ENCODE measurements around the gene KRTCAP2. TPM values are rescaled to one million over a fixed set of nuclear protein-coding genes. Genes with fewer than 3 reads are reported as not detected.
"Not testable (repeated sequence)": the region's sequence is repeated elsewhere in the genome, so short reads cannot be mapped to it uniquely, and the experiment has no call there.

The KRTCAP2 gene
- total RNA-seq, 4 donors from 2014 or later = 48.6 to 109 (median 97.6) TPM

DNA sequence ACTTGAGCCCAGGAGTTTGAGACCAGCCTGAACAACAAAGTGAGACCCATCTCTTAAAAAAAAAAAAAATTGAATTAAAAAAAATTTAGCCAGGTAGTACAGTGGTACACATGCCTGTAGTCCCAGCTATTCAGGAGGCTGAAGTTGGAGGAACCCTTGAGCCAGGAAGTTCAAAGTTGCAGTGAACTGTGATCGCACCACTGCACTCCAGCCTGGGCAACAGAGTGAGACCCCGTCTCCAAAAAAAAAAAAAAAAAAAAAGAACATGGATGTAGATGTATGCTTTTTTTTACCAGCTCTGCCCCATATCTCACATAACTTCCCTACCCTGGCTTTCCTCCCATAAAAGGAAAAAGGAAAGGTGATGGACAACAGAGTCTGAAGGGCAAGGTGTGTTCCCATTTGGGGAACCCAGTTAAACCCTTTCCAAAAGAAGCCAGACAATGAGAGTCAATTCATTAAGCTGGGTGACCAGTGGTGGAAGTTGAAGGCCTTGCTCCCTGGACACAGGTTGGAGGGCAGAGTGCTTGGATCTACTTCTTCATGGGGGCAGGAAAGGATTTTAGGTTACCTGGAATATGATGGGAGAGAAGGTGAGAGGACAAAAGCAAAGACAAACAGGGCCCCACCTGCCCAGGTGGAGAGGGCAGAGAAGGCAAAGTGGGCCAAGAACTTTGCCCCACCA lies 2.9 kb downstream of the KRTCAP2 start:
- no peak for DNase-seq (ENCODE audit: low spot score in 2 of 2)
- TF ChIP-seq POLR2A (IDR thresholded peaks at IDR 0.05) = no peak
- TF ChIP-seq, protein P1, sequence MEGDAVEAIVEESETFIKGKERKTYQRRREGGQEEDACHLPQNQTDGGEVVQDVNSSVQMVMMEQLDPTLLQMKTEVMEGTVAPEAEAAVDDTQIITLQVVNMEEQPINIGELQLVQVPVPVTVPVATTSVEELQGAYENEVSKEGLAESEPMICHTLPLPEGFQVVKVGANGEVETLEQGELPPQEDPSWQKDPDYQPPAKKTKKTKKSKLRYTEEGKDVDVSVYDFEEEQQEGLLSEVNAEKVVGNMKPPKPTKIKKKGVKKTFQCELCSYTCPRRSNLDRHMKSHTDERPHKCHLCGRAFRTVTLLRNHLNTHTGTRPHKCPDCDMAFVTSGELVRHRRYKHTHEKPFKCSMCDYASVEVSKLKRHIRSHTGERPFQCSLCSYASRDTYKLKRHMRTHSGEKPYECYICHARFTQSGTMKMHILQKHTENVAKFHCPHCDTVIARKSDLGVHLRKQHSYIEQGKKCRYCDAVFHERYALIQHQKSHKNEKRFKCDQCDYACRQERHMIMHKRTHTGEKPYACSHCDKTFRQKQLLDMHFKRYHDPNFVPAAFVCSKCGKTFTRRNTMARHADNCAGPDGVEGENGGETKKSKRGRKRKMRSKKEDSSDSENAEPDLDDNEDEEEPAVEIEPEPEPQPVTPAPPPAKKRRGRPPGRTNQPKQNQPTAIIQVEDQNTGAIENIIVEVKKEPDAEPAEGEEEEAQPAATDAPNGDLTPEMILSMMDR (IDR thresholded peaks at IDR 0.05) = no peak
- intact Hi-C loops (cut with DNase I; ENCODE audit: low total_unique reads) = no loop called here
- H3K4me3 ChIP-seq (ENCODE audit: low read depth, poor library complexity, severe bottlenecking) = no peak overlapping the region
- WGBS, 2 donors = 83 to 89% methylated on average over 2 of the region's 2 CpGs

DNA sequence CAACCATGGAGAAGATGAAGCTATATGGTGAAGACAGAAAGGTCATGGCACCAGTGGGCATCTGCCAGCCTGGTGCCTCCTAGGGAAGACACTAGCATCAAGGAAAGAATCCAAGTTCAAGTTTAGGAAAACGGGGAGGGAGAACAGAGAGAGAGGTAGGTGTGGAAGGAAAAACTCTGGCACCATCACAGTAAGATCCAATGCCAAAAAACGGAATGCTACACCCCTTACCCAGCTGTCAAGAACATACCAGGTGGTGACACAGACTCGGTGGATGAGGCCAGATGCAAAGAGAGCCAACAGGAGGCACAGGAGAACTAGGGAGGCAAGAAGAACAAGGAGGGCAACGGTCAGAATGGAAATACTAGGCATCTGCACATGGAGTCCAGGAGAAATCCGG lies 3.6 kb downstream of the KRTCAP2 start:
- WGBS, 2 donors = 60 to 65% methylated on average over 5 of the region's 5 CpGs
- TF ChIP-seq POLR2A (IDR thresholded peaks at IDR 0.05) = no peak
- TF ChIP-seq, protein P1 (IDR thresholded peaks at IDR 0.05) = no peak
- intact Hi-C loops (cut with DNase I; ENCODE audit: low total_unique reads) = loop anchor here (2.0 kb wide), 1 partner anchor 79 kb away; no protein-coding TSS in a partner anchor
- no peak overlapping the region for H3K4me3 ChIP-seq (ENCODE audit: low read depth, poor library complexity, severe bottlenecking)
- DNase-seq (ENCODE audit: low spot score in 2 of 2) = peak in 1 of 2 donors; percentile 64

DNA sequence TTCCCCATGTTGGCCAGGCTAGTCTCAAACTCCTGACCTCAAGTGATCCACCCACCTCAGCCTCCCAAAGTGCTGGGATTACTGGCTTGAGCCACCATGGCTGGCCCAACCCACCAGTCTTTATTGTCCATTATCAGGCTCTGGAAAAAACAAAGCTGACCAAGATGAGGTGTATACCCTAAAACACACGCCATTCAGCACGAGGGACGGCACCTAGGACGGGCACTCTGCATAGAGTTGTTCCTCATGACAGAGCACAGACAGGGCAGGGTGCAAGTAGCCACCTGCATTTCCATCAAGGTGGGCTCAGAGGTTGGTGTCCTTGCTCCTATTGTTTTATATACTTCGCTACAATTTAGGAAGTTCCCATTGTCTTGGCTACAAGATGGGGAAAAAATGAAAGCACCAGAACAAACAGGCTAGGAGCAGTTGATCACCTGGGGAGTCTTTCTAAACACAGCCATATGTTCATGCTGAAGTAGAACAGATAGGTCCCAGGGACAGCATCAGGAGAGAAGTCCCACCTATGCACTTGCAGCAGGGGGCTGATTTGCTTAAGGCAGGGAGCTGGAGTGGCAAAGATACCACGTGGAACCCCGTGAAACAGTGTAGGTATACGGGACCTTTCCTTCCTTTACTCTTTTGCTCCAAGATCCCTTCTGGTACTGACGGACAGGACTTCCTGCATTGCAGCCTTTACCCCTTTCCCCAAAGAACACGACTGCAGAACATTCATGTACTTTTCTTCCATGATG lies 4.5 kb downstream of the KRTCAP2 start:
- intact Hi-C loops (cut with DNase I; ENCODE audit: low total_unique reads) = loop anchor here (2.0 kb wide), 1 partner anchor 78 kb away; no protein-coding TSS in a partner anchor
- peak in 1 of 2 donors; percentile 54 for DNase-seq (ENCODE audit: low spot score in 2 of 2)
- no peak overlapping the region for H3K4me3 ChIP-seq (ENCODE audit: low read depth, poor library complexity, severe bottlenecking)
- WGBS, 2 donors = 78 to 83% methylated on average over 10 of the region's 10 CpGs
- TF ChIP-seq, protein P1 (IDR thresholded peaks at IDR 0.05) = no peak
- no peak for TF ChIP-seq POLR2A (IDR thresholded peaks at IDR 0.05)

DNA sequence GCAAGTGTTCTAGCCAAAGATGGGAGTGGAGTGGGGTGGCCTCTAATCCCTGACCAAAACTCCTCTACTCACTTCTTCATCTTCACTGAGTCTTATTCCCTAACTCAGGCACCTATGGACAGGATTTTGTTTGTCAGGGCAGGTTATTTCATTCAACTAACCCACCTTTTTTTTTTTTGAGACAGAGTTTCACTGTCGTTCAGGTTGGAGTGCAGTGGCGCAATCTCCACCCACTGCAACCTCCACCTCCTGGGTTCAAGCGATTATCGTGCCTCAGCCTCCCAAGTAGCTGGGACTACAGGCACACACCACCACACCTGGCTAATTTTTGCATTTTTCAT lies 5.0 kb downstream of the KRTCAP2 start:
- WGBS, 2 donors = 40 to 42% methylated on average over 4 of the region's 4 CpGs
- not testable (repeated sequence) for DNase-seq (ENCODE audit: low spot score in 2 of 2); H3K4me3 ChIP-seq (ENCODE audit: low read depth, poor library complexity, severe bottlenecking)
- intact Hi-C loops (cut with DNase I; ENCODE audit: low total_unique reads) = loop anchor here (2.0 kb wide), 1 partner anchor 77 kb away; no protein-coding TSS in a partner anchor

DNA sequence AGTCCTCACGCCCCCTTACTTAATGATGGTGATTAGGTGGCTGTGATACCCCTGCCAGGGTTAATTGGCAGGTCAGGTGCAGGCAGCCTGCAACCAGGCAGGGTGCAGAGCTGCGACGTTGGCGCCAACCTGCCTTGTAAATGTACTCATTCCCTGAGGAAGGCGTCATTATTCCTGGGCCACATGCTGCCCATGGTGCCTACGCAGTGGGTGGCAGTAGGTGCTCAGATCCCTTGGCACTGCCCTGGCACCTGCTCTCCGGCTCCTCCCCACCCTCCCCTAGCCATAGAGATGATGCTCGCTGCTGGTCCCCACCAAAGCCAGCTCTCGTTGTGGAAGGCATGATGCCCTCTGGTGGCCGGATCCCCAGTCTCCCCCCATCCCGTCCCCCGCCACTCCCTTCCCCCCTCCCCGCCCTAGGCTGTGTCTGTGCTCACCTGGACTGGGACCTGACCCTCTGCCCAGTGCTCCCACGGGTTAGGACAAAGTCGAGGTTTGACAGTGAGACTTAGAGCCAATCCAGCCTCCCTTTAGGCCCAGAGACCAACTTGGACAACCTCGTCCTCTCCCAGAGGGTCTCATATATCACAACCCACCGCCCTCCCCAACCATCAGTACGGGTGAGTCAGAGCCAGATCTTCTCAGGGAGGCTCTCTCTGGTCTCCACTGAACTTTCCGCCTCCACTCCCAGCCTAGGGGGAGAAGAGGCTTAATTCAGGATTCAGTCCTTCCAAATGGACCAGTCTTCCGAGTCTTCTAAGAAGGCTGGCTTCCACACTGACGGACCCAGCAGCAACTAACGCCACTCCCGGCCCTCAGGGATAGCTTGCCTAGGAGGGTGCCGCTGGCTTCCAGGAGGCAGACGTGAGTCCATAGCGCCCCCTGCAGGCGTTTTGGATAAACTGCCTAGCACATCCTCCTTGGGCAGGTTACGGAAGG lies 5.7 kb downstream of the KRTCAP2 start:
- TF ChIP-seq, protein P1 (IDR thresholded peaks at IDR 0.05) = peak in 1 of 3 donors; percentile 17
- no peak for TF ChIP-seq POLR2A (IDR thresholded peaks at IDR 0.05)
- peak; percentile 80 to 97 for DNase-seq (ENCODE audit: low spot score in 2 of 2)
- 6 to 8% methylated on average over 25 to 26 of the region's 28 CpGs for WGBS, 2 donors
- intact Hi-C loops (cut with DNase I; ENCODE audit: low total_unique reads) = loop anchor here (2.0 kb wide), 1 partner anchor 77 kb away; no protein-coding TSS in a partner anchor
- no peak overlapping the region for H3K4me3 ChIP-seq (ENCODE audit: low read depth, poor library complexity, severe bottlenecking)

Measured in lower leg skin (tissue), 4 donors.